ENCODE data around the gene DPEP3.
"Not testable (repeated sequence)": the region's sequence is repeated elsewhere in the genome, so short reads cannot be mapped to it uniquely, and the experiment has no call there.

The DPEP3 gene

DNA sequence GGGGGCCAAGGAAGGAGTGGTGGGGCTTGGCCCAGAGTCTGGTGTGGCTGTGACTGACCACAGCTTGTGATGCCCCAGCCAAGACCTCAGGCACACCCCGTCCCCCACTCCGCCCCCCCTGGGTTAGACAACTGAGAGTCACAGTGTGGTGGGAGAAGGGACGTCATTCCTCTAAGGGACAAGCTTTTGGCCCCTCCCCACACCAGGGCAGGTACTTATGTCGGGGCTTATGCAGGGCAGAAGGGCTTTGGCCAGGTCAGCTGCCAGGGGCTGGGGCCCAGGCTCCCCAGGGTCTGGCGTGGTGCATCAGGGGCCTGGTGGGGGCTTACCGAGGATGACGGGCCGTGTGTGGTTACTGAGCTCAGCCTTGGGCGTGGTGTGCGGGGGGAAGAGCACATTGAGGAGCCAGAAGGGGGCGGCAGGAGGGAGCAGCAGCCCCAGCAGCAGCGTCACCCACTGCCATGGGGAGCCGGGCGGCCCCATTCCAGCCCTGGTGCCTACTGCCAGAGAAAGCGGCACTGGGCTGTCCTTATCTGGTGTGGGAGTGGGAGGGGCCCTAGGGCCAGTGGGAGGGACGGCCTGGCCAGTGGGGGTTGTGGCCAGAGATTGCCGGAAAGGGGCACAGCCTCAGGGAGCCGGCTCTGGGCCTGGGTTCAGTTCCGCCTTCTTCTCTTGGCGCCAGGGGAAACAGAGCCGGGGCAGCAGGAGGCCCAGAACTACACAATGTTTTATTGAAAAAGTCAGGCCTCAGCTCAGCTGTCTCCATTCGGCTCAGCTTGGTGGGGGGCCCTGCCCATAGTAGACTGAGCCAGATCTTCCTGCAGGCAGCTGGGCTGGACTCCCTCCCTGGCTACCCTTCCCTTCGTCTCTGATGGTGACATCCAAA, 36.4 kb downstream of the DPEP3 start, which contains the start of gene LCAT:
LCAT (minus strand) TSS at position 502 of the 886 bp plus-strand sequence; CDS start at position 483, 19 bp downstream.
- DNase-seq, result no peak

DNA sequence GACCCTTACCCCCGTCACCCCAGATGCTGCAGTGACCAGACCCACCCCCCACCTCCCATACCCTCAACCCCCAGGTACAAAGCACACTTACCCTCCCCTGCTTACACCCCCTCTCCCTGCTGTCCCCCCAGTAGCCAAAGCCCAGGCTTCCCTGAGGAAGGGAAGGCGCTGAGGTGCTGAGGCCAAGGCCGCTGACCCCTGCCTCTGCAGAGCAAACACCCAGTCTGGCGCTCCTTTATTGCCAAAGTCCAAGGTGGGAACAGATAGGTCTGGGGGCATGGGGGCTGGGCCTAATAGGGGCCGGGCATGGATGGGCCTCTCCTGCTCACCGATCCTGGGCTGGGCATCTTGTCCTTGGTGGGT, 37.1 kb downstream of the DPEP3 start:
- no peak for DNase-seq

DNA sequence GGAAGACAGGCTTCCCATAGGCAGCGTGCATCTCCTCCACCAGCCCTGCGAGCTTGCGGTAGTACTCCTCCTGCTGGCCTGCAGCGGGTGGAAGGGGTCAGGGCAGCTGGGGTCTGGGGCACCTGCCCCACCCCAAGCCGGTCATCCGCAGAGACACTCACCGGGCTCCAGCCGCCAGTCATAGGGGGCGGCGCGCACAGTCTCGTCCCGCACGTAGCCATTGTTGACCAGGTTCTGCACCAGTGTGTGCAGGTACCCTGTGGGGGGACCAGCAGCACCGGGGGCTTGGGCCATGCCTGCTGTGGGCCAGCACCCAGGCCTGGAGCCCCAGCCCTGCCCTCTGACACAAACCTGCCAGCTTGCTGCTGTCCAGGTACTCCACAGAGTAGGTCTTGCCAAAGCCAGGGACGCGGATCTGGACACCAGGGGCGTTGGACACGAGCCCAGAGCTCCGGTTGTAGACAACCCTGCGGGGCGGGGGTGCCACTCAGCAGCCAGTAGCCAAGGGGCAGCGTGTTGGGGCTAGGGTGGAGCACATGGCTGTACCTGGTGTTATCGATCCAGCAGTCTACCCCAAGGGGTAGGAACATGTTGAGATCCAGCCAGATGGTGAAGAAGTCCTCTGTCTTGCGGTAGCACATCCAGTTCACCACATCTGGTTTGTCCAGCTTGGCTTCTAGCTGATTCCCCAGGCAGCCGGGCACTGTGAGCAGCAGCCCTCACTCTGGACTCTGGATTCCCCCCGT, 37.6 kb downstream of the DPEP3 start:
- DNase-seq, result no peak

DNA sequence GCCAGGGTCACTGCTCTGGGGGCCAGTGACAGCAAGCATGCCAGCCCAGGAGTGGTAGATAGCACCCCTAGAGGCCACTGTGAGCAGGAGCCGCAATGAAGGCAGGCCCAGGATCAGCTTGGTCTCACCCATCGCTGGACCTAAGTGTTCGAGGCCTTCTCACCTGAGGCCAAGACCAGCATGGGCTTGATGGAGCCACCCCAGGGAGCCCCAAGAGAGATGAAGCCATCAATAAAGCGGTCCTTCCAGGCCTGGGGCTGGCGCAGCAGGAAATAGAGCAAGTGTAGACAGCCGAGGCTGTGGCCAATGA, 38.1 kb downstream of the DPEP3 start:
- no peak for DNase-seq

DNA sequence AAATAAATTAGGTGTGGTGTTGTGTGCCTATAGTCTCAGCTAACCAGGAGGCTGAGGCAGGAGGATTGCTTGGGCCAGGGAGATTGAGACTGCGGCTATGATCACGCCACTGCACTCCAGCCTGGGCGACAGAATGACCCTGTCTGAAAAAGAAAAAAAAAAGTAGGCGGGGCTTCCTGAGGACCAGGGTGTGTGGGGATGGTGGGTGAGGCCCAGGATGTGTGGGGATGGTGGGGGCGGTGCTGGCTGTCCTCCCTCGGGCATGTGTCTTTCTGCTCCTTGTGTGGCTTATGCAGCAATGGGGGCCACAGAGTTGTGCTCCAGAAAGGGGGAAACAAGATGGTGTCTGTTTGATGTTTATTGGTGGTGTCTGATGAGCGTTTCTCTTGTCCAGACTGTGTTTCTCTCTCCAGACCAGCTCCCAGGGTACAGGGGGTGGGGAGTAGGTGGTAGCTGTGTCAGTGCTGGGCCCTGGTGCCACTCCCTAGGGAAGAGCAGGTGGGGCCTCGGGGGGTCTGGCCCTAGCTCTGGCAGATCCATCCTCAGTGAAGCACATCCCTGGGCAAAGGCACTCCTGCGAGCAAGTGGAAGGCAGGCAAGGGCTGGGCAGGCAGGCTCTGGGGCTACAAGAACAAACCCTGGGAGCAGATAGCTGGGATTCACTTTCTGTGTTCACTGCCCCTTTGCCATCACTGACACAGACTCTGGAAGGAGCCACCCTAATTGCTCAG, 38.7 kb downstream of the DPEP3 start:
- no peak for DNase-seq

DNA sequence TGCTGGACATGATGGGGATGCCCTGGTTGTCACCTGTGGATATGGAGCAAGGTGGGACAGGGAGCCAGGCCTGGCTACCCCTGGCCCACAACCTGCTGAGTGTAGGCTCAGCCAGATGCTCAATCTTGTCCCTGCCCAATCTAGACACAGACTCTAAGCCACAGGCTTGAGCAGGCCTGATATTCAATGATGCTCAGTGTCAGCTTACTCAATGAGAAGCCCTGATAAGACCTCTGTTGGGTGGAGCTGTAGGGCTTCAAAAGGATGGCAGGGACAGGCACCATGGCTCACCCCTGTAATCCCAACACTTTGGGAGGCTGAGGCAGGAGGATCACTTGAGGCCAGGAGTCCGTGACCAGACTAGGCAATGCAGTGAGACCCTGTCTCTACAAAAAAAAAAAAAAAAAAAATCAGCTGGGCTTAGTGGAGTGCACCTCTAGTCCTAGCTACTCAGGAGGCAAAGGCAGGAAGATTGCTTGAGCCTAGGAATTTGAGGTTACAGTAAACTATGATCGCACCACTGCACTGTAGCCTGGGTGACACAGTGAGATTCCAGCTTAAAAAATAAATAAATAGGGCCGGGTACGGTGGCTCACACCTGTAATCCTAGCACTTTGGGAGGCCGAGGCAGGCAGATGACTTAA, 39.7 kb downstream of the DPEP3 start:
- no peak for DNase-seq

DNA sequence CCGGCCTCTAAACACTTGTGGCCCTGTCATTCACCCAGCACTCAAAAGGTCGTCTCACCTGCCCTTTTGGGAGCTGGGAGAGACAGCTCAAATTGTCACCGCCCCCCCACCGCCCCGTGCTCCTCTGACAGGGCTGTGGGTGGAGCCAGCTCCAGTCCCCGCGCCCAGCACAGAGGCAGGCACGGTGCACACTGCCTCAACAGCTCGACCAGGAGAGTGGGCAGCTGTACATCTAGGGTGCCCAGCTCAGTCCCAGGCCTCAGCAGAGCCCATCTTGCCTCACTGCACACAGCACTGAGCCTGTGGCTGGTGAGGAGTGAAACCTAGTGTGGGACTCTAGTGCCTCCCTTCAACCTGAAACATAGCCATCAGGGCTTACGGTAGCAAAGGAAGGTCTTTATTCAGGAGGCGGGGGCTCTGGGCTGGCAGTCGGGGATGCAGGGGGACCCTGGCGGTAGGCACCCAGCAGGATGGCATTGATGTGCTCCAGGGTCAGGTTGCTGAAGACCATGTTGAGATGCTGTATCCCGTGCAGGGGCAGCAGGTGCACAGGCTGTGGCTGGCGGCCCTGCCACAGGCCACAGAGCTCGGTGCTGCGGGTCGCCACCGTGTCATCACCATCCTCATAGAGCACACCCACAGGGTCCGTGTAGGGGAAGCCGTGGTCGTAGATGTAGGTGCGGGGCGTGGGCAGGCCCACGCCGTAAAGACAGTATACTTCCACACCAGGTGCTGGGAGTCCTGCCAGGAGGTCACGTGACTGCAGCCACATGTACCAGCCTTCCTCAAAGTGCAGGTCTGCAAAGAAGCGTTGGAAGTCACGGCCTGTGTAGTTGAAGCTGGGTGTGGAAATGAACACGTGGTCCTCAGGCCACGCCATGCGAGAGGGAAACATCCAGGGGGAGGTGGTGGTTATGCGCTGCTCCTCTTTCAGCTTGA, 40.5 kb downstream of the DPEP3 start:
- no peak for DNase-seq

DNA sequence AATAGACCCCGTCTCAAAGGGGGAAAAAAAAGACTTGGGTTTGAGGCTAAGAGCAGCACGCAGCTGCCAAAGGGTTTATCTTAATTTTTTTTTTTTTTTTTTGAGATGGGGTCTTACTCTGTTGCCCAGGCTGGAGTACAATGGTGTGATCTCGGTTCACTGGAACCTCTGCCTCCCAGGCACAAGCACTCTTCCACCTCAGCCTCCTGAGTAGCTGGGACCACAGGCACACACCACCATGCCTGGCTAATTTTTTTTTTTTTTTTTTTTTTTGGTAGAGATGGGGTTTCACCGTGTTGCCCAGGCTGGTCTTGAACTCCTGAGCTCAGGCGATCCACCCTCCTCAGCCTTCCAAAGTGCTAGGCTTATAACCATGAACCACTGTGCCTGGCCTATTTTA, 42.6 kb downstream of the DPEP3 start:
- not testable (repeated sequence) for DNase-seq

DNA sequence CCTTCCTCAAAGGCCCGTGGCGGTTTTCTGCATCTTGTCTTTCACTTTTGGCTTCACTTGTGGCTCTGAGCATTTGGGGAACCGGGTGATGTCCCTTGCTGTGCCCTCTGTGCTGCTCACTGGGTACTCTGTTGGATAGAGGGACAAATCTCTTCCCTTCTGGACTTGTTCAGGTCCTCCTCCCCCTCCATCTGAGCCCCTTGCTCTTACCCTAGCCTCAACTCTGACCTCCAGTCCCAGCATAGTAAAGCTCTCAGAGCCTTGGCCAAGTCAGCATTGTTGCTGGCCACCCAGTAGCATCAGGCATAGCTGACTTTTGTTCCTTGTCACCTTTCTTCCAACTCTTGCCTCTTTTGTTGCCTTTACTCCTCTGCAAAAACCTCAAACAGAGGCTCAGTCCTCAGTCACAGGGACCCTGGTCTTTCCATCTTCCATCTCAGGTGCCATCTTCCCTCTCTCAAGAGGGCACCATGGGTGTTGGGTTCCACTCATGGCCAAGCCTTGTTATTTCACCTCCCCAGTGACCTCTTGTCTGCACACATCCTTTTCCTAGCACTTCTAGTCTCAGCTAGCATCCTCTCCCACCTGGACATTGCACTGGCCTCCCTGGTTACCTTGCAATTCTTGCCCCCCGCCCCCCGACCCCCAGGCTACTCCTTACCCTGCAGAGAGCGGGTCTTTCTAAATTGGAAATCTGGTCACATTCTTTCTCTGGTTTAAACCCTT, 43.3 kb downstream of the DPEP3 start:
- no peak for DNase-seq

DNA sequence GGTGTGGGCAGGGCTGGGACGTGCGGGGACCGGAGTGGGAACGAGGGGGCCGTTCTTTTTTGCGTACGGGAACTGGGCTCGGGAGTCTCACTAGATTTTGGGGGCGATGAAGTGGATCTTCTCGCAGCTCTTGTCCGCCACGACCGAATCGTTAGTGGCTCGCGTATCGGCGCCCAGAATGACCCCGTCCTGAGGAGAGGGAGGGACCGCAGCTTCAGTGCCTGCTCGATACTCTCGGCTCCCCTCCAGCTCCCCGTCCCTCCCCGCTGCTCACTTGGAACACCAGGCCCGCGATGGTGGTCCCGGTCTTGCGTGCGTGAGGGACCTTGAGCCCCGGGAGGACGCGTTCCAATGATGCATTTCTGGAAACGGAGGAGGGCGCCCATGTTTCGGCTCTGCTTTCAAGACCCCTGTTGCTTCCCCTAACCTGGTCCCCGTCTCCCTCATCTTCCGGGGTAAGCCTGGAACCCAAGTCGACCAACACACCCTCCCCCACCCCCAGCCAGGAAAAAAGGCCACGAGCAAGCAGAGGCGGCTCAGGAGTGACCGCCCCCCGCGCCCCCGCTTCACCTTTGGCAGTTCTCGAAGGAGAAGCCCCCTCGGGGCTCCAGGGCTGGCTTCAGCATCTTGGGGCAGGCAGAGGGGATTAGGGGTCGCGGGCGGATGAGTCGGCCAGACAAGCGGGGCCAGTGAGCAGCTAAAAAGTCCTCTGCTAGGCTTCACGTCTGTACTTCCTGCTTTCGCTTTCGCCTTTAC, 44.0 kb downstream of the DPEP3 start, which contains the start of gene PSMB10:
PSMB10 (minus strand) TSS at position 727 of the 756 bp plus-strand sequence; CDS start at position 626, 101 bp downstream.
- DNase-seq, result no peak

DNA sequence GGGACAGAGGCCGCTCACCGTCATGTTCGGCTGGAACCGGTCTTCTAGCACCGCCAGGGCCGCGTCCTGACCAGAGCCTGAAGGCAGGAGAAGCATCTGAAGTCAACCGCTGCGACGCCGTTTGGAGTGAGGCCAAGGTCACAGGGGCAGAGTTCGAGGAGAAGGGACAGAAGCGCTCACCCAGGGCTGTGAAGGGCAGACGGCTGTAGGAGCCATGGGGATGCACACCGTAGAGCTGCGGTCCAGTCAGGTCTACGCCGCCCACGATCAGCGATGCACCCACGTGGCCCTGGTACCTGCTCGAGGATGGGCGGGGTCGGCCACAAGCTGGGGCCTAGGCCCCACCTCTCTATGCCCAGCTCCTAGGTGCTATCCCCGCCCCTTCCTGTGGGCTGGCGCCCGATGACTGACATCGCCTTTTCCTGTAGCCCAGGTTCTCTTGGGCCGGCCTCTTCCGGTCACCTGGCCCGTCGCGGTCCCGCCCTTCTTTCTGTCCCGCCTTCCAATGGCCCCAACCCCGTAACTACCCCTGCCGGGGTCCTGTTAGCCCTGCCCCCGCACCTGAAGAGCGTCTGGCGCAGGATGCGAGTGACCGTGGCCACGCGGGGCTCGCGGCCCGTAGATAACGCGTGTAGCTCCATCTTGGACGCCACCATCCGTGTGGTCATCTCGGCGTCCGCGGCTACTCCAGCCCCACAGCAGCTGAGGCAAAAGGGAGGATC, 44.7 kb downstream of the DPEP3 start:
- DNase-seq, result peak; percentile 96

DNA sequence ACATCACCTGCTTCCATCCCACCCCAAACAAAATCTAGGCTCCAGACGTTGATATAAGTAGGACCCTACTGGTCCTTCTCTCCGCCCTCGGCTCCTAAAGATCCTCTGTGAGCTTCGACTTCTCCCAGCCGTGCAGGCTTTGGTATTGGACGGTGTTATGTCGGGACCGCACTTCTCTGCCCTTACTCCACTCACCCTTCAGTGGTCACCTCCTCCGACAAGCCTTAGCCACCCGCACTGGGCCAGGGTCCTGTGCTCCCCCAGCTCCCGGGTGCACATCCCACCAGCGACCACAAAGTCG, 45.2 kb downstream of the DPEP3 start:
- DNase-seq, result no peak

DNA sequence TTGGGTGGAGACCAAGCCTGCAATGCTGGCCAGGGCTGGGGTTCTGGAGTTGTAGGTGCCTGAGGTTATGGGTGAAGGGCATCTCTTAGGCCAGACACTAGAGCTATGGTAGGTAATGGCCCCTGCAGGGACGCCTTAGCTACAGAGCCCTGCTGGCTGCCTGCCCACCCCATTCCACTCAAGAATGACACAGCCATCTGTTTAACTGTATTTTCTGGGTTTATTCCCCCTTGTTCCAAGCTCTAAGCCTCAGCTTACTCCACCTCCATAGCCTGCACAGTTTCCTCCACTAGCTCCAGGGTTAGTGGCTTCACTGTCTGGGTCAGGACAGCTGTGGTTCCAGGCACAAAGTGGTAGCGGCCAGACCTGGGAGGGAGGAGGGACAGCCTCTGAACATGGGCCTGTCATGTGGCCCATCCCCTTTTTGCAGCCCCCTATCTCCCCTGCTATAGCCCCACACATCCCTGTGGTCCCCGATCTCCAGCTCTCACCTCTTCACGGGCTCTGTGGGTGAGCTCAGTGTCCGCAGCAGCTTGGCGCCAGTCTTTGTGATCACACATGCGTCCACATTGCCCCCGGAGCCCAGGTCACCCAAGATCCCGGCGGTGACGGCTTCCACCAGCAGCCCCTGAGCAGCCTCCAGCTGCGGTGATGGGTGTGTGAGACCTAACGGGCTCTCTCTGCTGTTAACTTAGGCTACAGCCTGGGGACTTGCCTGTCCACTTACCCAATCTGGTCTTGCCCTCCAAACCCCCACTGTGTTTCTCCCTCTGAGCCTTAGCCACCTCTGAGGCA, 45.8 kb downstream of the DPEP3 start:
- no peak for DNase-seq

DNA sequence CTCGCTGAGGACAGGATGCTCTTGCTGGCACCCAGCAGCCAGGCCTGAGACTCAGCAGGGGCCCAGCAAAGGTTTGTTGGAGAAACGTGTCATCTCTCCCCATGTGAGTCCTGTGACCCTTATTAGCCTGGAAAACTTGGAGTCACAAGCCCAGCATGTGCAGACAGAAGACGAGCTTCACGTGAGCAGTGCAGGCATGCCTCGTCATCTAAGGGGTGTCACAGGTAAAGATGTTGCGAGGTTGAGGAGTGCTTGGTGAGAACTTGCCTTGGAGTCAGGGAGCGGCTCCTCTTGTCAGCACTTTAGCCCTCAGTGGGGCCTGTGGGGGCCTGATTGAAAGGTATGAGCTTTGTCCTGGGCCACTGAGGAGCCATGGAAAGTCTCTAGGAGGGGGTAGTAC, 46.5 kb downstream of the DPEP3 start:
- DNase-seq, result no peak

DNA sequence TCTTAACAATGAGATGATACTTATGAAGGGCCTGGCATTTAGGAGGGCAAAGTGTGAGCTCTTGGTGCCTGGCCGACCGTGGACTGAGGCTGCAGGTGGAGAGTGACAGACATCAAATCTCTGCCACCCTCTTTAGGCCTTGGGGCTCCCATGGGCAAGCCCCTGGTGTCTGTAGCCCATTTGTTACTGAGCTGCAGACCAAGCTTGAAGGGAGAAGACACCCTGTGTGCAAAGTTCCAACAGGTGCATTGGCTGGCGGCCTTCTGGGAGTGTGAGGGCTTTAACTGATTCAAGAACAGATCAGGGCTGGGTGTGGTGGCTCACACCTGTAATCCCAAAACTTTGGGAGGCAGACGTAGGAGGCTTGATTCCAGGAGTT, 47.8 kb downstream of the DPEP3 start:
- DNase-seq, result no peak

DNA sequence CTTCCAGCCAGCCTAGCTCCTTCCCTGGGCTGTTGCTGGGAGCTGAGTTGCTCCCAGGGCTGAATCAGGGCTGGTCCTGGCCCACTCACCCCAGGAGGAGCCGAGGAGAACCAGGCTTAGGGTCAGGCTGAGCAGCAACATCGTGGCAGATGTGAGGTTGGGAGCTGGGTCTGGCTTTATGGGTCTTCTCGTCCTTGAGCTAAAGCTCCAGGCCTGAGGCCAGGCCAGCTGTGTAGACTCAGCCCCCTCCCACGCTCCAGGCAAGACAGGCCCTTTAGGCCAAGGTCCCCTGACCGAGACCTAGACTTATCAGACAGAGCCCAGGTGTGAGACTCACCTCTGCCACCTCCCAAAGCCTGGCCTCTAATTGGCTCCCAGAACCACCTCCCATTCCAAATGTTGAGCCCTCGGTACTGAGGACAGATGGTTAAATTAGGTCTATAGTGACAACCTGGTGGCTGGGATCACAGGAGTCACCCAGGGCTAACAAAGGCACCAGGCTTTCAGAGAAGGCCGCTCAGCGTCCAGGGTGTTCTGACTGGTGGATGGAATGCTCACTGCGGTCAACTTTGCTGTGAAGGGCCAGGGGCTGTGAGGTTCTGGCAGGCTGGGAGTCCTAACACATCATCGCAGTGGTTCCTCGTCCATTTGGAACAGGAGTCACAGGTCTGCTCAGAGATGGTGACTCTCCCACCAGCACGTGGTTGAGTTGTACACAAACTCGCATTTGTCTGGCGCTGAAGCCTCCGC, 48.4 kb downstream of the DPEP3 start, which contains the start of gene CTRL:
CTRL (minus strand) TSS at position 151 of the 750 bp plus-strand sequence; CDS start at position 141, 10 bp downstream.
- no peak for DNase-seq

DNA sequence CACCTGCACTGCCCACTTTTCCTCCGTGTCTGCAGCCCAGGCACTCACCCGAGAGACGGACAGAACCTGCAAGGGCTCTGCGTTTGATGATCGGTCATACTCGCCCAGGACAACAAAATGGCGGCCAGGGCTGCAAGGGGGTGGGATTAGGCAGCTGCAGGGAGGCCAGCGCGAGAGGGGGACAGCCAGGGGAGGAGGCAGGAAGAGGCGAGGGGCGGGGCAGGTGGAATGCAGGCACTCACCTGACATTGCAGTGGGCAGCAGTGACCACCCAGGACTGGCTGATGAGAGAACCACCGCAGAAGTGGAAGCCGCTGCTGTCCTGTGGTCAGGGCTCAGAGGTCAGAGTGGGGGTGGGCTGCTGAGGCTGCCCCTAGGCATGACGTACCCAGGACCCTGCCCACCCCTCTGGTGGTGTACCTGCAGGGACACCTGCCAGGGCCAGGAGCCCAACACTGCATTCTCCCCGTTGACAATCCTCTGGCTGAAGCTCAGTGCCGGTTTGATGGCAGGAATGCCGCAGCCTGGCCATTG, 49.6 kb downstream of the DPEP3 start:
- DNase-seq, result no peak

DNA sequence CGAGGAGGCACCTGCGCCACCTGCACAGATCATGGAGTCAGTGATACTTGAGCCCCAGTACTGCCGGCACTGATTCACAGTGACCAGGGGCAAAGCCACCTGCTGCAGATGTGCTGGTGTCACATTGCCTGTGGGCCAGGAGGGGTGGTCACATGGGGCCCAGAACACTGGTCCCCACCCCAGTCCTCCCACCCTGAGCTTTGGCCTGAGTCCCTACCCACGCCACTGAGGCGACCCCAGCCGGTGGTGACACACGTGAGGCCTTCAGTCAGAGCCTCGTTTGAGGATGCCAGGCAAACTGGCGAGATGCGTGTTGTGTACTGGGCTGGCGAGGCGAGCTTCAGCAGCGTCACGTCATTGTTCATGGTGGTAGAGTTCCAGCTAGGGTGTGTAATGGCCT, 50.1 kb downstream of the DPEP3 start:
- no peak for DNase-seq
